GM12878 (cell line): ENCODE measurements around the gene DDRGK1. TPM values are rescaled to one million over a fixed set of nuclear protein-coding genes. Genes with fewer than 3 reads are reported as not detected.

ENCODE experiments used
- ATAC-seq: fragments of 200-7000 bp; cut with Tn5 transposase; 3 replicates; pipeline ENCODE4 v1.9.1; 2020; ENCODE audit warnings: mild to moderate bottlenecking, moderate library complexity
- BruUV-seq: library from RNA; stranded (reverse); fragments of 400-500 nt; replicated peaks from 2 replicates; lab custom pipeline; 2021; lab: Mats Ljungman, UMichigan
- CTCF ChIA-PET: fragments of 300-600 bp; sonication (Branson Sonifier 250); formaldehyde crosslinking; extraction: SDS; loops from one replicate; lab custom pipeline; 2021; ENCODE audit warnings: inconsistent platforms; lab: Yijun Ruan, JAX
- POLR2A ChIA-PET: fragments of 350-600 bp; formaldehyde crosslinking; extraction: SDS; loops from one replicate; lab custom pipeline; 2021; ENCODE audit warnings: inconsistent platforms; lab: Charles Lee
- RAD21 ChIA-PET: fragments of 300-600 bp; sonication (Branson Sonifier 250); formaldehyde crosslinking; loops from one replicate; lab custom pipeline; 2023; ENCODE audit warnings: antibody characterized with exemption; ENCODE audit not compliant: unreplicated experiment; lab: Charles Lee
- SMC1A ChIA-PET: fragments of 300-600 bp; sonication (Branson Sonifier 250); formaldehyde crosslinking; loops from one replicate; lab custom pipeline; 2023; ENCODE audit not compliant: unreplicated experiment, uncharacterized antibody; lab: Charles Lee
- DNase-seq: peaks from one replicate; pipeline ENCODE4 v3.0.0-alpha.2; 2011; ENCODE audit warnings: low read depth, low spot score
- FAIRE-seq: peaks from 3 replicates; lab custom pipeline; 2011; peaks lifted over from hg19 to GRCh38; lab: Jason Lieb, UNC
- H2AFZ ChIP-seq: 2 replicates; pipeline ENCODE4 v1.6.0; 2011; ENCODE audit warnings: low read depth, low read length, control low read depth; ENCODE audit not compliant: control insufficient read depth
- H3K27ac ChIP-seq: 2 replicates; pipeline ENCODE4 v1.5.1; 2011; ENCODE audit warnings: control low read depth; ENCODE audit not compliant: control insufficient read depth, insufficient read depth
- H3K27me3 ChIP-seq, 2 experiments: replicated peaks in 1 of 2; 2 replicates each; pipeline versions ENCODE4 v1.6.0 to v1.6.1; 2011; ENCODE audit warnings: low read length in 1 of 2; ENCODE audit not compliant: control insufficient read depth in 2 of 2, insufficient read depth in 2 of 2
- H3K36me3 ChIP-seq, 2 experiments: 2 replicates each; pipeline ENCODE4 v1.5.1; 2011; ENCODE audit warnings: low read length in 1 of 2; ENCODE audit not compliant: control insufficient read depth in 2 of 2, insufficient read depth in 2 of 2
- H3K4me1 ChIP-seq: 2 replicates; pipeline ENCODE4 v1.6.1; 2011; ENCODE audit warnings: mild to moderate bottlenecking, low read length, moderate library complexity, mixed read lengths; ENCODE audit not compliant: control insufficient read depth, insufficient read depth
- H3K4me2 ChIP-seq: 2 replicates; pipeline ENCODE4 v1.6.0; 2011; ENCODE audit warnings: control low read depth; ENCODE audit not compliant: control insufficient read depth, insufficient read depth
- H3K4me3 ChIP-seq: fragments of 200-600 bp; sonication (generic); 2 replicates; pipeline ENCODE4 v1.5.1; 2016
- H3K79me2 ChIP-seq: 2 replicates; pipeline ENCODE4 v1.6.0; 2011; ENCODE audit warnings: low read length; ENCODE audit not compliant: control insufficient read depth, insufficient read depth
- H3K9ac ChIP-seq: 2 replicates; pipeline ENCODE4 v1.8.0; 2011; ENCODE audit warnings: low read length, control low read depth, mixed read lengths; ENCODE audit not compliant: control insufficient read depth, insufficient read depth
- H3K9me3 ChIP-seq: replicated peaks from 3 replicates; pipeline ENCODE4 v1.5.1; 2011; ENCODE audit warnings: mild to moderate bottlenecking, low read length; ENCODE audit not compliant: control insufficient read depth, insufficient read depth
- H4K20me1 ChIP-seq: 2 replicates; pipeline ENCODE4 v1.6.0; 2011; ENCODE audit not compliant: control insufficient read depth, insufficient read depth
- CBX3 ChIP-seq: fragments of 200-600 bp; sonication (generic); IDR thresholded peaks from 2 replicates; pipeline ENCODE4 v1.6.1; 2016; ENCODE audit warnings: low read depth, borderline replicate concordance
- CHD2 ChIP-seq: IDR thresholded peaks from 2 replicates; pipeline ENCODE4 v1.6.1; 2011; ENCODE audit warnings: low read depth, low read length, improper control_type of control experiment, borderline replicate concordance
- HCFC1 ChIP-seq: fragments of 150-350 bp; IDR thresholded peaks from 2 replicates; pipeline ENCODE4 v1.6.1; 2014; ENCODE audit warnings: low read length
- MYB ChIP-seq: fragments of 150-350 bp; IDR thresholded peaks from 2 replicates; pipeline ENCODE4 v1.6.1; 2014; ENCODE audit warnings: mild to moderate bottlenecking, low read depth, low read length, borderline replicate concordance
- NRF1 ChIP-seq: conservative IDR thresholded peaks from 2 replicates; pipeline ENCODE4 v1.6.1; 2011; ENCODE audit warnings: mild to moderate bottlenecking, low read depth, low read length, improper control_type of control experiment
- SREBF2 ChIP-seq: IDR thresholded peaks from 2 replicates; pipeline ENCODE4 v1.6.1; 2012; ENCODE audit warnings: mild to moderate bottlenecking, low read length
- TCF12 ChIP-seq: IDR thresholded peaks from 2 replicates; pipeline ENCODE4 v1.6.1; 2011; ENCODE audit warnings: low read depth, mild to moderate bottlenecking, low read length
- ZBTB33 ChIP-seq: fragments of 450-650 bp; IDR thresholded peaks from 2 replicates; pipeline ENCODE4 v1.6.1; 2017; ENCODE audit warnings: mild to moderate bottlenecking
- ZNF384 ChIP-seq: IDR thresholded peaks from 2 replicates; pipeline ENCODE4 v1.6.1; 2012; ENCODE audit warnings: low read depth, mild to moderate bottlenecking, low read length, improper control_type of control experiment, borderline replicate concordance
- WGBS: methylation state at CpG from one replicate; pipeline ENCODE4 v1.1.6; 2016; ENCODE audit warnings: low lambda C conversion rate; ENCODE audit not compliant: insufficient replicate concordance, insufficient coverage; ENCODE audit errors: missing lambda C conversion rate; 5-methylcytosine and 5-hydroxymethylcytosine counted together
- in situ Hi-C: fragments of 300-500 bp; cut with MboI; formaldehyde crosslinking; loops from 9 replicates; pipeline ENCODE4 v1.14.3; 2018; ENCODE audit warnings: mixed read lengths
- intact Hi-C: fragments of 100-400 bp; cut with micrococcal nuclease; formaldehyde crosslinking; loops from one replicate; pipeline ENCODE4 v1.14.2; 2022; ENCODE audit not compliant: unreplicated experiment
- polyA plus RNA-seq, 11 experiments: library from polyadenylated mRNA; depleted of rRNA in 4 of 11; unstranded in 6 of 11; stranded (reverse) in 5 of 11; fragments of >200 nt; fragmentation: Nextera tagmentation in 4 of 11; fragmentation: Illumina TruSeq in 1 of 11; extraction: Ambion mirVana in 4 of 11; extraction: Trizol in 1 of 11; gene quantifications; 1 replicate in 1 of 11; 2 replicates in 10 of 11; pipeline versions ENCODE4 v1.2.1 to v1.2.3, GENCODE V29; 2011 to 2016; ENCODE audit warnings: inconsistent platforms in 2 of 11, missing spikeins in 2 of 11, low read depth in 1 of 11
- total RNA-seq, 4 experiments: library from RNA; depleted of rRNA in 3 of 4; stranded (reverse); fragments of >200 nt in 3 of 4; fragmentation: Illumina TruSeq in 1 of 4; extraction: Trizol in 1 of 4; gene quantifications; 2 replicates each; pipeline versions ENCODE4 v1.2.1 to v1.2.3, GENCODE V29; 2013 to 2021
- TF ChIP-seq, protein P1 (sequence below): IDR thresholded peaks from 2 replicates; pipeline ENCODE4 v1.6.1; 2011; ENCODE audit warnings: borderline replicate concordance, low read depth, mild to moderate bottlenecking, moderate library complexity, low read length; ENCODE audit not compliant: insufficient read depth, poor library complexity, severe bottlenecking
- TF ChIP-seq, protein P2 (sequence below): fragments of 450-650 bp; formaldehyde crosslinking; IDR thresholded peaks from 2 replicates; pipeline ENCODE4 v1.4.0; 2020; ENCODE audit warnings: mild to moderate bottlenecking, moderate library complexity

Gene DDRGK1
- total and polyA plus RNA-seq, 10 of the 15 experiments (the other 5 are each of a cell fraction or from before 2014, with no cell fraction given): 4.0 to 55.2 (median 39.7) TPM

DNA sequence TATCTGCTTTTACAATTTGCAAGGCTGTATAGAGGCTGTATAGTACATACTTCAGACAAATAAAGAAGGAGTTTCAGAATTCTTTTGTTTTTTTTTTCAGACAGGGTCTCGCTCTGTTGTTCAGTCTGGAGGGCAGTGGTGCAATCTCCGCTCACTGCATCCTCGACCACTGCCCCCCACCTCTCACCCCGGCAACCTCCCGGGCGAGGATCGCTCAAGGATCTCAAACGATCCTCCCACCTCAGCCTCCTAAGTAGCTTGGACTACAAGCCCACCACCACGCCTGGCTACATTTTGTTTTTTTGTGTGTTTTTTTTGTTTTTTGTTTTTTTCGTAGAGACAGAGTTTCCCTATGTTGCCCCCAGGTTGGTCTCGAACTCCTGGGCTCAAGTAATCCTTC lies 46.7 kb downstream of the DDRGK1 start:
- Histone ChIP-seq H4K20me1 (0 out of 2 replicates have a peak, but pooled peaks cover 4% of the 10 kb centered on the region), H3K9me3 (no peaks in the 10 kb centered on the region), H3K4me3 (peak overlapping the region; percentile 41), H2AFZ (no peak overlapping the region), H3K4me1 (peaks cover 15% of the 10 kb centered on the region), H3K36me3 (no peaks in the 10 kb centered on the region), H3K9ac (peak overlapping the region; percentile 44), H3K4me2 (peak overlapping the region; percentile 91), H3K27ac (peak overlapping the region; percentile 73), H3K27me3 (no peaks in the 10 kb centered on the region), H3K79me2 (peaks cover 69% of the 10 kb centered on the region)
- CTCF ChIA-PET: no interaction called here
- 38% methylated on average over 11 of the region's 11 CpGs for WGBS
- SMC1A ChIA-PET: interaction anchor here (0.7 to 1.3 kb wide), 4 partner anchors 9 to 128 kb away, joined by 3 to 5 read pairs (median 3); partner anchors contain the start of gene SLC4A11
- no peak for DNase-seq
- TF ChIP-seq, protein P1, sequence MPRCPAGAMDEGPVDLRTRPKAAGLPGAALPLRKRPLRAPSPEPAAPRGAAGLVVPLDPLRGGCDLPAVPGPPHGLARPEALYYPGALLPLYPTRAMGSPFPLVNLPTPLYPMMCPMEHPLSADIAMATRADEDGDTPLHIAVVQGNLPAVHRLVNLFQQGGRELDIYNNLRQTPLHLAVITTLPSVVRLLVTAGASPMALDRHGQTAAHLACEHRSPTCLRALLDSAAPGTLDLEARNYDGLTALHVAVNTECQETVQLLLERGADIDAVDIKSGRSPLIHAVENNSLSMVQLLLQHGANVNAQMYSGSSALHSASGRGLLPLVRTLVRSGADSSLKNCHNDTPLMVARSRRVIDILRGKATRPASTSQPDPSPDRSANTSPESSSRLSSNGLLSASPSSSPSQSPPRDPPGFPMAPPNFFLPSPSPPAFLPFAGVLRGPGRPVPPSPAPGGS: no peak
- no peak for TF ChIP-seq MYB
- TF ChIP-seq SREBF2: no peak
- TF ChIP-seq NRF1: no peak
- no peak for TF ChIP-seq ZNF384
- no peak for TF ChIP-seq HCFC1
- TF ChIP-seq, protein P2, sequence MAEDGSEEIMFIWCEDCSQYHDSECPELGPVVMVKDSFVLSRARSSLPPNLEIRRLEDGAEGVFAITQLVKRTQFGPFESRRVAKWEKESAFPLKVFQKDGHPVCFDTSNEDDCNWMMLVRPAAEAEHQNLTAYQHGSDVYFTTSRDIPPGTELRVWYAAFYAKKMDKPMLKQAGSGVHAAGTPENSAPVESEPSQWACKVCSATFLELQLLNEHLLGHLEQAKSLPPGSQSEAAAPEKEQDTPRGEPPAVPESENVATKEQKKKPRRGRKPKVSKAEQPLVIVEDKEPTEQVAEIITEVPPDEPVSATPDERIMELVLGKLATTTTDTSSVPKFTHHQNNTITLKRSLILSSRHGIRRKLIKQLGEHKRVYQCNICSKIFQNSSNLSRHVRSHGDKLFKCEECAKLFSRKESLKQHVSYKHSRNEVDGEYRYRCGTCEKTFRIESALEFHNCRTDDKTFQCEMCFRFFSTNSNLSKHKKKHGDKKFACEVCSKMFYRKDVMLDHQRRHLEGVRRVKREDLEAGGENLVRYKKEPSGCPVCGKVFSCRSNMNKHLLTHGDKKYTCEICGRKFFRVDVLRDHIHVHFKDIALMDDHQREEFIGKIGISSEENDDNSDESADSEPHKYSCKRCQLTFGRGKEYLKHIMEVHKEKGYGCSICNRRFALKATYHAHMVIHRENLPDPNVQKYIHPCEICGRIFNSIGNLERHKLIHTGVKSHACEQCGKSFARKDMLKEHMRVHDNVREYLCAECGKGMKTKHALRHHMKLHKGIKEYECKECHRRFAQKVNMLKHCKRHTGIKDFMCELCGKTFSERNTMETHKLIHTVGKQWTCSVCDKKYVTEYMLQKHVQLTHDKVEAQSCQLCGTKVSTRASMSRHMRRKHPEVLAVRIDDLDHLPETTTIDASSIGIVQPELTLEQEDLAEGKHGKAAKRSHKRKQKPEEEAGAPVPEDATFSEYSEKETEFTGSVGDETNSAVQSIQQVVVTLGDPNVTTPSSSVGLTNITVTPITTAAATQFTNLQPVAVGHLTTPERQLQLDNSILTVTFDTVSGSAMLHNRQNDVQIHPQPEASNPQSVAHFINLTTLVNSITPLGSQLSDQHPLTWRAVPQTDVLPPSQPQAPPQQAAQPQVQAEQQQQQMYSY (CRISPR knock-in tag): no peak
- no peak for TF ChIP-seq CHD2
- TF ChIP-seq ZBTB33: no peak
- no peak for TF ChIP-seq CBX3
- TF ChIP-seq TCF12: no peak
- no peak for FAIRE-seq
- RAD21 ChIA-PET: interaction anchor here (0.5 to 1.2 kb wide), 4 partner anchors 15 to 159 kb away, joined by 3 to 5 read pairs (median 3); partner anchors contain the start of gene ITPA
- in situ Hi-C loops (no loop called here), intact Hi-C loops (no loop called here)
- no peak for ATAC-seq
- no TSS peak for BruUV-seq
- POLR2A ChIA-PET: interaction anchor here (1.3 to 2.1 kb wide), 2 partner anchors 9 to 46 kb away, joined by 3 to 7 read pairs; no protein-coding TSS in a partner anchor
